ENCODE measurements around the gene RIPOR2.

The RIPOR2 gene

GRCh38 chr6:24898676-24899075 lies 37.1 kb downstream of the RIPOR2 start:
- ChIA-PET CTCF (interaction anchor here (1.0 to 1.7 kb wide), 2 partner anchors 10 to 12 kb away, joined by 3 to 5 read pairs; no protein-coding TSS in a partner anchor), POLR2A (interaction anchor here (0.5 kb wide), 1 partner anchor 52 kb away, joined by 3 read pairs; no protein-coding TSS in a partner anchor)
- no peak for DNase-seq (ENCODE audit: low read depth, low spot score)
- TF ChIP-seq CTCF (IDR thresholded peaks at IDR 0.05; ENCODE audit: insufficient read depth, low read length, missing control alignments) = no peak
- no peak overlapping the region for H3K4me3 ChIP-seq (ENCODE audit: low read depth, low read length)

- TF ChIP-seq CTCF (IDR thresholded peaks at IDR 0.05; ENCODE audit: insufficient read depth, low read length, missing control alignments) = no peak
- H3K4me3 ChIP-seq (ENCODE audit: low read depth, low read length) = no peak overlapping the region
- no peak for DNase-seq (ENCODE audit: low read depth, low spot score)
- POLR2A ChIA-PET = no interaction called here
- CTCF ChIA-PET = no interaction called here
Measured at GRCh38 chr6:24897186-24897585, 38.6 kb downstream of the RIPOR2 start.

GRCh38 chr6:24893342-24893850 lies 42.4 kb downstream of the RIPOR2 start:
- ChIA-PET CTCF (no interaction called here), POLR2A (no interaction called here)
- no peak for DNase-seq (ENCODE audit: low read depth, low spot score)
- TF ChIP-seq CTCF (IDR thresholded peaks at IDR 0.05; ENCODE audit: insufficient read depth, low read length, missing control alignments) = no peak
- no peak overlapping the region for H3K4me3 ChIP-seq (ENCODE audit: low read depth, low read length)

- H3K4me3 ChIP-seq (ENCODE audit: low read depth, low read length) = no peak overlapping the region
- CTCF ChIA-PET = interaction anchor here (1.1 kb wide), 1 partner anchor 180 kb away, joined by 3 read pairs; no protein-coding TSS in a partner anchor
- POLR2A ChIA-PET = no interaction called here
- TF ChIP-seq CTCF (IDR thresholded peaks at IDR 0.05; ENCODE audit: insufficient read depth, low read length, missing control alignments) = no peak
- no peak for DNase-seq (ENCODE audit: low read depth, low spot score)
Measured at GRCh38 chr6:24891004-24891403, 44.8 kb downstream of the RIPOR2 start.

- DNase-seq (ENCODE audit: low read depth, low spot score) = no peak
- POLR2A ChIA-PET = no interaction called here
- TF ChIP-seq CTCF (IDR thresholded peaks at IDR 0.05; ENCODE audit: insufficient read depth, low read length, missing control alignments) = no peak
- H3K4me3 ChIP-seq (ENCODE audit: low read depth, low read length) = no peak overlapping the region
- CTCF ChIA-PET = no interaction called here
Measured at GRCh38 chr6:24890471-24890870, 45.3 kb downstream of the RIPOR2 start.

- TF ChIP-seq CTCF (IDR thresholded peaks at IDR 0.05; ENCODE audit: insufficient read depth, low read length, missing control alignments) = no peak
- no peak overlapping the region for H3K4me3 ChIP-seq (ENCODE audit: low read depth, low read length)
- ChIA-PET CTCF (interaction anchor here (0.7 to 1.9 kb wide), 4 partner anchors 10 to 103 kb away, joined by 3 to 8 read pairs (median 4); no protein-coding TSS in a partner anchor), POLR2A (no interaction called here)
- DNase-seq (ENCODE audit: low read depth, low spot score) = no peak
Measured at GRCh38 chr6:24888715-24889370, 46.9 kb downstream of the RIPOR2 start.

All from AG04449 (cell line).